Panc1 (cell line): ENCODE measurements around the gene TANGO6. TPM values are rescaled to one million over a fixed set of nuclear protein-coding genes. Genes with fewer than 3 reads are reported as not detected.

Experiments
- ATAC-seq: fragments of 200-7000 bp; cut with Tn5 transposase; 2 replicates; pipeline ENCODE4 v1.9.1; 2020; ENCODE audit warnings: mild to moderate bottlenecking, moderate library complexity
- BruUV-seq: library from RNA; stranded (reverse); fragments of 400-500 nt; replicated peaks from 2 replicates; lab custom pipeline; 2021; lab: Mats Ljungman, UMichigan
- CTCF ChIA-PET: fragments of 300-600 bp; sonication (Branson Sonifier 250); formaldehyde crosslinking; loops from one replicate; lab custom pipeline; 2022; ENCODE audit warnings: antibody characterized with exemption; lab: Charles Lee
- POLR2A ChIA-PET: fragments of 300-600 bp; sonication (Branson Sonifier 250); formaldehyde crosslinking; loops from one replicate; lab custom pipeline; 2022; ENCODE audit warnings: antibody characterized with exemption; lab: Charles Lee
- DNase-seq: peaks from one replicate; pipeline ENCODE4 v3.0.0-alpha.2; 2010; ENCODE audit warnings: low read depth, low spot score
- H3K27ac ChIP-seq: 2 replicates; pipeline ENCODE4 v1.5.1; 2011; ENCODE audit warnings: mild to moderate bottlenecking, low read length, inconsistent platforms
- H3K27me3 ChIP-seq: fragments of 200-500 bp; sonication (Bioruptor generic); 2 replicates; pipeline ENCODE4 v1.6.0; 2014; ENCODE audit warnings: low read length, inconsistent platforms; ENCODE audit not compliant: control insufficient read depth, insufficient read depth
- H3K36me3 ChIP-seq: fragments of 200-500 bp; sonication (Bioruptor generic); 2 replicates; pipeline ENCODE4 v1.5.1; 2014; ENCODE audit warnings: inconsistent platforms, mild to moderate bottlenecking, low read length, moderate library complexity; ENCODE audit not compliant: control insufficient read depth, insufficient read depth
- H3K4me1 ChIP-seq: 2 replicates; pipeline ENCODE4 v1.5.1; 2011; ENCODE audit warnings: inconsistent platforms, mild to moderate bottlenecking, low read length, moderate library complexity; ENCODE audit not compliant: control insufficient read depth, insufficient read depth
- H3K4me3 ChIP-seq, 2 experiments: 2 replicates each; pipeline ENCODE4 v1.5.1; 2011 to 2012; ENCODE audit warnings: low read depth in 2 of 2, low read length in 2 of 2, mild to moderate bottlenecking in 2 of 2, inconsistent platforms in 1 of 2, moderate library complexity in 1 of 2
- H3K9me3 ChIP-seq: fragments of 200-500 bp; sonication (Bioruptor generic); 2 replicates; pipeline ENCODE4 v1.5.1; 2014; ENCODE audit warnings: low read depth, mild to moderate bottlenecking, inconsistent platforms, low read length, moderate library complexity; ENCODE audit not compliant: control insufficient read depth, insufficient read depth
- POLR2AphosphoS5 ChIP-seq: IDR thresholded peaks from 2 replicates; pipeline ENCODE4 v1.6.1; 2012; ENCODE audit warnings: mild to moderate bottlenecking, low read depth, low read length, moderate library complexity
- SIN3A ChIP-seq: IDR thresholded peaks from 2 replicates; pipeline ENCODE4 v1.6.1; 2012; ENCODE audit warnings: low read depth, mild to moderate bottlenecking, low read length, moderate library complexity, borderline replicate concordance; ENCODE audit not compliant: insufficient read depth
- TCF7L2 ChIP-seq: IDR thresholded peaks from 2 replicates; pipeline ENCODE4 v1.6.1; 2011; ENCODE audit warnings: mild to moderate bottlenecking, low read depth, low read length, inconsistent platforms
- in situ Hi-C: cut with HindIII; loops from 2 replicates; pipeline ENCODE4 v1.10.0; 2016; ENCODE audit warnings: low sequenced_read_pairs, low pct_unique_long_range_greater_than_20kb
- intact Hi-C: fragments of 100-400 bp; cut with micrococcal nuclease; formaldehyde crosslinking; loops from one replicate; pipeline ENCODE4 v1.10.0; 2022; ENCODE audit not compliant: unreplicated experiment
- total RNA-seq: library from RNA; stranded (reverse); gene quantifications from one replicate; pipeline ENCODE4 v1.2.1, GENCODE V29; 2021; ENCODE audit not compliant: unreplicated experiment
- TF ChIP-seq, protein P1 (sequence below): fragments of 450-650 bp; IDR thresholded peaks from 2 replicates; pipeline ENCODE4 v1.5.1; 2017; ENCODE audit warnings: mild to moderate bottlenecking
- TF ChIP-seq, protein P2 (sequence below), 2 experiments: IDR thresholded peaks; 2 replicates each; pipeline ENCODE4 v1.6.1; 2011 to 2012; ENCODE audit warnings: low read depth in 2 of 2, control low read depth in 1 of 2, low read length in 1 of 2, mild to moderate bottlenecking in 1 of 2, moderate library complexity in 1 of 2; ENCODE audit not compliant: insufficient read depth in 1 of 2

Gene TANGO6
- total RNA-seq, 1 experiment from 2014 or later: 11.0 TPM

DNA sequence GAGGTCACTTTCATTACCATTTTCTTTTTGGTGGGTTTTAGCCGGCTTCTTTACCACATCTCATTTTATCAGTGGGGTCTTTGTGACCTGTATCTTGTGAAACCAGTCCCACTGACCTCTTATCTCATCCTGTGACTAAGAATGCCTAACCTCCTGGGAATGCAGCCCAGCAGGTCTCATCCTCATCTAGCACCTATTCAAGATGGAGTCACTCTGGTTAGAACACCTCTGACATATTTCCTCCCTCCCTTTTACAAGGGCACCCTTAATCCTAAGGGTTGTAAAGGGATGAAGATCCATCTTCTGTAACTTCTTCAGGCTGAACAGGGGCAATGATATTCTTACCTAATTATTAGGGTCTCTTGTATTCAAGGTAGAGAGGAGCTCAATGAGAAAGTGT is 154.2 kb downstream of the TANGO6 start:
- CTCF ChIA-PET: no interaction called here
- TF ChIP-seq, protein P1, sequence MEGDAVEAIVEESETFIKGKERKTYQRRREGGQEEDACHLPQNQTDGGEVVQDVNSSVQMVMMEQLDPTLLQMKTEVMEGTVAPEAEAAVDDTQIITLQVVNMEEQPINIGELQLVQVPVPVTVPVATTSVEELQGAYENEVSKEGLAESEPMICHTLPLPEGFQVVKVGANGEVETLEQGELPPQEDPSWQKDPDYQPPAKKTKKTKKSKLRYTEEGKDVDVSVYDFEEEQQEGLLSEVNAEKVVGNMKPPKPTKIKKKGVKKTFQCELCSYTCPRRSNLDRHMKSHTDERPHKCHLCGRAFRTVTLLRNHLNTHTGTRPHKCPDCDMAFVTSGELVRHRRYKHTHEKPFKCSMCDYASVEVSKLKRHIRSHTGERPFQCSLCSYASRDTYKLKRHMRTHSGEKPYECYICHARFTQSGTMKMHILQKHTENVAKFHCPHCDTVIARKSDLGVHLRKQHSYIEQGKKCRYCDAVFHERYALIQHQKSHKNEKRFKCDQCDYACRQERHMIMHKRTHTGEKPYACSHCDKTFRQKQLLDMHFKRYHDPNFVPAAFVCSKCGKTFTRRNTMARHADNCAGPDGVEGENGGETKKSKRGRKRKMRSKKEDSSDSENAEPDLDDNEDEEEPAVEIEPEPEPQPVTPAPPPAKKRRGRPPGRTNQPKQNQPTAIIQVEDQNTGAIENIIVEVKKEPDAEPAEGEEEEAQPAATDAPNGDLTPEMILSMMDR: no peak
- DNase-seq: no peak
- Histone ChIP-seq H3K4me3 (no peak overlapping the region), H3K4me1 (no peaks in the 10 kb centered on the region; the same call in 1 of the 2 replicates), H3K36me3 (no peaks in the 10 kb centered on the region), H3K27me3 (no peaks in the 10 kb centered on the region), H3K9me3 (peaks cover 7% of the 10 kb centered on the region; the same call in 1 of the 2 replicates), H3K27ac (no peak overlapping the region)
- no peak for ATAC-seq
- POLR2A ChIA-PET: no interaction called here
- in situ Hi-C loops: no loop called here
- BruUV-seq: no TSS peak
- intact Hi-C loops: no loop called here

DNA sequence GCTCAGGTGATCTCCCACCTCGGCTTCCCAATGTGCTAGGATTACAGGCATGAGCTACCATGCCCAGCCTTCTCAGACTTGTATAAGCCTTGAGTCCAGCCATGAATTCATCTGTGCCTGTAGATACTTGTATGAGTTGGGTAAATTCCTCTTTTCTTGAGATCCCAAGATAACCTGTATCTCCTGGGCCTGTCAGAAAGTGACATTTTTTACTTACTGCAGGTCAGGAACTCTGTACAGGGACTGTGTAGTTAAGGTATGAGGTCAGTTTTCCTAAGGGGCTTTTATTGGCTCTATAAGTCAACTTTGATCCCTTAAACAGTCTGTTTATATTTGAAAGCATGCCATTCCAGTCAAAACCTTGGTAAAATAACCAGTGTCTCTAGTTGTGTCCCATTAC is 155.8 kb downstream of the TANGO6 start:
- ChIA-PET CTCF (no interaction called here), POLR2A (no interaction called here)
- no peaks in the 10 kb centered on the region for H3K36me3 ChIP-seq
- H3K4me3 ChIP-seq: no peak overlapping the region
- ATAC-seq: no peak
- no peak for DNase-seq
- no peaks in the 10 kb centered on the region for H3K4me1 ChIP-seq
- in situ Hi-C loops (no loop called here), intact Hi-C loops (no loop called here)
- TF ChIP-seq TCF7L2 (no peak), POLR2AphosphoS5 (no peak), SIN3A (no peak)
- TF ChIP-seq, protein P1: no peak
- TF ChIP-seq, protein P2, sequence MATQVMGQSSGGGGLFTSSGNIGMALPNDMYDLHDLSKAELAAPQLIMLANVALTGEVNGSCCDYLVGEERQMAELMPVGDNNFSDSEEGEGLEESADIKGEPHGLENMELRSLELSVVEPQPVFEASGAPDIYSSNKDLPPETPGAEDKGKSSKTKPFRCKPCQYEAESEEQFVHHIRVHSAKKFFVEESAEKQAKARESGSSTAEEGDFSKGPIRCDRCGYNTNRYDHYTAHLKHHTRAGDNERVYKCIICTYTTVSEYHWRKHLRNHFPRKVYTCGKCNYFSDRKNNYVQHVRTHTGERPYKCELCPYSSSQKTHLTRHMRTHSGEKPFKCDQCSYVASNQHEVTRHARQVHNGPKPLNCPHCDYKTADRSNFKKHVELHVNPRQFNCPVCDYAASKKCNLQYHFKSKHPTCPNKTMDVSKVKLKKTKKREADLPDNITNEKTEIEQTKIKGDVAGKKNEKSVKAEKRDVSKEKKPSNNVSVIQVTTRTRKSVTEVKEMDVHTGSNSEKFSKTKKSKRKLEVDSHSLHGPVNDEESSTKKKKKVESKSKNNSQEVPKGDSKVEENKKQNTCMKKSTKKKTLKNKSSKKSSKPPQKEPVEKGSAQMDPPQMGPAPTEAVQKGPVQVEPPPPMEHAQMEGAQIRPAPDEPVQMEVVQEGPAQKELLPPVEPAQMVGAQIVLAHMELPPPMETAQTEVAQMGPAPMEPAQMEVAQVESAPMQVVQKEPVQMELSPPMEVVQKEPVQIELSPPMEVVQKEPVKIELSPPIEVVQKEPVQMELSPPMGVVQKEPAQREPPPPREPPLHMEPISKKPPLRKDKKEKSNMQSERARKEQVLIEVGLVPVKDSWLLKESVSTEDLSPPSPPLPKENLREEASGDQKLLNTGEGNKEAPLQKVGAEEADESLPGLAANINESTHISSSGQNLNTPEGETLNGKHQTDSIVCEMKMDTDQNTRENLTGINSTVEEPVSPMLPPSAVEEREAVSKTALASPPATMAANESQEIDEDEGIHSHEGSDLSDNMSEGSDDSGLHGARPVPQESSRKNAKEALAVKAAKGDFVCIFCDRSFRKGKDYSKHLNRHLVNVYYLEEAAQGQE (IDR thresholded peaks at IDR 0.05; ENCODE audit: insufficient read depth in 1 of 2, low read depth in 2 of 2, low read length in 1 of 2): no peak
- no TSS peak for BruUV-seq
- peaks cover 7% of the 10 kb centered on the region; the same call in 1 of the 2 replicates for H3K9me3 ChIP-seq
- H3K27ac ChIP-seq: no peak overlapping the region
- no peaks in the 10 kb centered on the region for H3K27me3 ChIP-seq
